Activated naive CD8-positive, alpha-beta T cell treated with anti-CD3 and anti-CD28 coated beads, Interleukin-2, amount 50 U/mL, for 24 hours (primary cell): Measurements from ENCODE around the gene CA10.

ENCODE experiments used
- ATAC-seq: fragments of 150-1000 bp; cut with Tn5 transposase; one replicate; pipeline ENCODE4 v1.10.0; 2021
- DNase-seq: peaks from one replicate; pipeline ENCODE4 v3.0.0; 2021
- H3K27ac Mint-ChIP-seq: one replicate; pipeline ENCODE4 v1.8.0; 2021; ENCODE audit warnings: mild to moderate bottlenecking, mixed read lengths
- H3K27me3 Mint-ChIP-seq: one replicate; pipeline ENCODE4 v1.8.0; 2021; ENCODE audit warnings: mixed read lengths
- H3K36me3 Mint-ChIP-seq: one replicate; pipeline ENCODE4 v1.8.0; 2021; ENCODE audit warnings: low read depth, mixed read lengths
- H3K4me1 Mint-ChIP-seq: one replicate; pipeline ENCODE4 v1.8.0; 2021; ENCODE audit warnings: mixed read lengths
- H3K4me3 Mint-ChIP-seq: one replicate; pipeline ENCODE4 v1.8.0; 2021; ENCODE audit warnings: mild to moderate bottlenecking, moderate library complexity, mixed read lengths
- H3K9me3 Mint-ChIP-seq: one replicate; pipeline ENCODE4 v1.8.0; 2021; ENCODE audit warnings: mixed read lengths

Gene CA10

DNA sequence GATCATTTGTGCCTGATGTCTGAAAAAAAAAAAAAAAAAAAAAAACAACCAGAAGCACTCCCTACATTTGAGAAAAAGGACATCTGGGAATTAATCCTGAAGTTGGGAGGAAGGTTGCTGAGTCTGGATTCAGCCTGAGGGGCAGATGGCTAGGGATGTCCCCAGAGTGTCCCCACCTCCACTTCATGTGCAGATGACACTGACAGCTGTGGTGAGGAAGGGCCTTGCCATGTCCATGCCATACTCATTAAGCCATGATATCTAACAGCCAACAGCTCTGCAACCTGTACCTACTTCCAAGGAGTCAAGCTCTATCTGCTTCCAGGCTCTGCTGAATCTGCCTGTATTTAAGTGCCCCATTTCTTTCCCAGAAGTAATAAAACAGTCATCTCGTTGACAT, 356.0 kb downstream of the CA10 start:
- no peak for DNase-seq
- H3K4me3 Mint-ChIP-seq, result no peak overlapping the region
- H3K27ac Mint-ChIP-seq, result no peak overlapping the region
- ATAC-seq, result no peak
- no peaks in the 10 kb centered on the region for H3K36me3 Mint-ChIP-seq
- H3K4me1 Mint-ChIP-seq, result no peaks in the 10 kb centered on the region
- peaks cover 9% of the 10 kb centered on the region for H3K27me3 Mint-ChIP-seq
- H3K9me3 Mint-ChIP-seq, result no peaks in the 10 kb centered on the region

DNA sequence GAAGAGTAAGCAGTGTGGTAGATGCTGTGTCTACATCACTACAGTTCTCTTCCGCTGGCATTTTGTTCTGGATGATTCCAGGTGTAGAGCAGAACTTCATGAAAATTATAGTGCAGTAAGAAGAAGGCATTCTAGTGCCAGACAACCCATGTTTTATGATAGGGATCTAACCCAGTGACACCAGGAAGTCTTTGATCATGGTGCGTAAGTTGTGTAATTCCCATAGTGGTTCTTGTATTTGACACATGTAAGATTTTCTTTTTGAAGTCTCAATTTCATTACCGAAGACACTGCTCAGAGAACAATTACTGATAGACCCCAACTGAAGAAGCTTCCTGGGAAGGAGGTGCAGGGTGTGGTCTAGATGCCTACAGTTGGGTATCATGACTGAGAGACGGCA, 356.9 kb downstream of the CA10 start:
- Mint-ChIP-seq H3K4me1 (no peaks in the 10 kb centered on the region), H3K9me3 (no peaks in the 10 kb centered on the region), H3K4me3 (no peak overlapping the region), H3K27me3 (peaks cover 8% of the 10 kb centered on the region), H3K36me3 (no peaks in the 10 kb centered on the region), H3K27ac (no peak overlapping the region)
- DNase-seq, result no peak
- ATAC-seq, result no peak

DNA sequence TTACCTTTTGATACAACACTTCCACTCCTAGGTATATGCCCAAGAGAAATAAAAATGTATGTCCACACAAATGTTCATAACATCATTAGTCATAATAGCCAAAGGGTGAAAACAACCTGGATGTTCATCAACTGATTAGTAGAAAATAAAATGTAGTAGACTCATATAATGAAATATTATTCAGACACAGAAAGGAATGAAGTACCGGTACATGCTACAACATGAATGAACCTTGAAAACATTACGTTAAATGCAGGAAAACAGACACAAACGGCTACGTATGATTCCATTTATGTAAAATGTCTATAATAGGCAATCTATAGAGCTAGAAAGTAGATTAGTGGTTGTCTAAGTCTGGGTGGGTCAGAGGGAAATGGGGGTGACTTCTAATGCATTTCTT, 358.5 kb downstream of the CA10 start:
- no peaks in the 10 kb centered on the region for H3K9me3 Mint-ChIP-seq
- H3K27ac Mint-ChIP-seq, result no peak overlapping the region
- ATAC-seq (no peak), DNase-seq (no peak)
- no peak overlapping the region for H3K4me3 Mint-ChIP-seq
- no peaks in the 10 kb centered on the region for H3K4me1 Mint-ChIP-seq
- peaks cover 7% of the 10 kb centered on the region for H3K27me3 Mint-ChIP-seq
- no peaks in the 10 kb centered on the region for H3K36me3 Mint-ChIP-seq

DNA sequence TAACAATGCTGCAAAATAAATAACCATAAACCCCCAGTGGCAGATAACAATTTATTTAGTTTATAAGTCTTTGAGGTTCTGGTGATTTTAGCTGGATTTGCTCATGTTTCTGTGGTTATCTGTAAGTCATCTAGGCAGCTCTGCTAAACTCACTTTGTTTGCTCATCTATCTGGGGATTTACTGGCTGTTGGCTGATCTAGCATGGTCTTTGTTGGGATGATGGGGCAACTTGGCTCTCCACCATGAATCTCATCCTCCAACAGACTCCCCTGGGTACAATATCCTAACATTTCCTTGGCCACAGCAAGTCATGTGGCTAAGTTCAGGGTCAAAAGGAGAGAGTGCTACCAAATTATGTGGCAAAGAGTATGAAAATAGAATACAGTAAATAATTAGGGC, 359.3 kb downstream of the CA10 start:
- no peaks in the 10 kb centered on the region for H3K36me3 Mint-ChIP-seq
- H3K4me1 Mint-ChIP-seq, result no peaks in the 10 kb centered on the region
- ATAC-seq, result no peak
- DNase-seq, result no peak
- no peaks in the 10 kb centered on the region for H3K9me3 Mint-ChIP-seq
- no peak overlapping the region for H3K4me3 Mint-ChIP-seq
- no peak overlapping the region for H3K27ac Mint-ChIP-seq
- H3K27me3 Mint-ChIP-seq, result peaks cover 7% of the 10 kb centered on the region

DNA sequence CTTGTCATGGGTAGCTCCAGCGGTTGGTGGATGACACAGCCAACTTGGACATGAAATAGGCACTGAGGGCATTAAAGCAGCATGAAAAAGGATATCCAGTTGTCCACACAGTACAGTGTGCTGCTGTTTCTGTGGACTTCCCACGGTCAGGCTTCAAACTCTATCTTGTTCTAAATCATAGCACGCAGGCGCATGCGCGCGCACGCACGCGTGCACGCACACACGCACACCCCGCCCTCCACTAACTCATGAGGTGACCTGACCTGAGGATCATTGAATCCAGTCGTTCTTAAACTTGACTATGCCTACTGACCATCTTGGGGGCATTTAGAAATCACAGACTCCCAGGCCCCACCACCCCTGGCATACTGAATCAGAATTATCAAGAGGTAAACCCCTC, 361.4 kb downstream of the CA10 start:
- Mint-ChIP-seq H3K4me1 (no peaks in the 10 kb centered on the region), H3K4me3 (no peak overlapping the region), H3K27me3 (peaks cover 9% of the 10 kb centered on the region), H3K9me3 (no peaks in the 10 kb centered on the region), H3K36me3 (no peaks in the 10 kb centered on the region), H3K27ac (no peak overlapping the region)
- DNase-seq (no peak), ATAC-seq (no peak)

DNA sequence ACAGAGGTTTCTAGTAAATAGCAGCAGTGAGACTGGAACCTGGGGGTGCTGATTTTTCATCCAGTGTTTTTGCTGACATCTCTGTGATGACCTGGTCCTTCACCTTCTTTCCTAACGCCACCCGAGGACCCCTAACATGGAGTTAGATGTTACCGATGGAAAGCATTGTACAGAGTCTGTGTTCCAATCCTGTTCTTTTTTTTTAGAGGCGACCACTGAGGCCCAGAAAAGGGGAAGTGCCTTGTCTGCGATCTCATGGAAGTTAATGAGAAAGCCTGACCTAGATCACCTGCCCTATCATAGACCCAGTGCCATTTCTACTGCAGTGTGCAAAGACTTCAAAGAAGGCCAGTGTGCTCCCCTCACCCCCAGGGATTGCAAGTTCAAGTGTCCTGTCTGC, 362.5 kb downstream of the CA10 start:
- Mint-ChIP-seq H3K4me3 (no peak overlapping the region), H3K27ac (no peak overlapping the region), H3K27me3 (peaks cover 9% of the 10 kb centered on the region), H3K4me1 (no peaks in the 10 kb centered on the region), H3K9me3 (no peaks in the 10 kb centered on the region), H3K36me3 (no peaks in the 10 kb centered on the region)
- DNase-seq, result no peak
- no peak for ATAC-seq

DNA sequence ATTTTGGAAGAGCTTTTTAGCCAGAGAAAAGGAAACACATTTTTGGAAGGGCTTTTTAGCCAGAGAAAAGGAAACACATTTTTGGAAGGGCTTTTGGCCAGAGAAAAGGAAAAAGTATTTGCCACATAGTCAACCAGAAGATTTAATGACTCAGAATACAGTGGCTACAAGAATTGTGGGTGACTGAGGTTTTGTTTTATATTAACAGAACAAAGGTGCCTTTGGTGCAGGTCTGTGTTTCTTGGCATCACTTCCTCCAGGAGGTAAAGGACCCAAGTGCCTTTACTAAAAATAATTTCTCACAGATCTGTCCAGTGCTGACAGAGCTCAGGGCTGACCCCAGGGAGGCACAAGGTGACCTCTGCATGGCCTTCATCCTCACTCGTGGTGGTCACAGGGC, 363.1 kb downstream of the CA10 start:
- Mint-ChIP-seq H3K4me3 (no peak overlapping the region), H3K36me3 (no peaks in the 10 kb centered on the region), H3K9me3 (no peaks in the 10 kb centered on the region), H3K4me1 (no peaks in the 10 kb centered on the region), H3K27me3 (peaks cover 8% of the 10 kb centered on the region), H3K27ac (no peak overlapping the region)
- DNase-seq (no peak), ATAC-seq (no peak)

DNA sequence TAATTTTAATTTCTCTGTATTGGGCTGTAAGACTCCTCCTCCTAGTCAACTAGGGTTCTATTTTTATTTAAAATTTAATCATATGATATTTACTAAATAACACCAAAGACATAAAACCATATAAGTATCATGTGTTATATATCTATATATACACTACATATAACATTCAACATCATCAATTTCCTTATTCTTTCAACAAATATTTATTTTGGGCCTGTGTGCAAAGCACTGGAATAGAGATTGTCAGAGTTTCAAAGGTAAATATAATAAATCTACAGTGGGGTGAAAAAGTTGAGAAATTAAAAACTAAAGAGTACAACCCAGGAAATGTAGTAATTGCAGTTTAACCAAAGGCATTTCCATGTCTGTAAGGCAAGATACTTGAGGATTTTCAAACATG, 364.0 kb downstream of the CA10 start:
- Mint-ChIP-seq H3K27me3 (peaks cover 5% of the 10 kb centered on the region), H3K4me1 (no peaks in the 10 kb centered on the region), H3K27ac (no peak overlapping the region), H3K4me3 (no peak overlapping the region), H3K36me3 (no peaks in the 10 kb centered on the region), H3K9me3 (no peaks in the 10 kb centered on the region)
- ATAC-seq (no peak), DNase-seq (no peak)

DNA sequence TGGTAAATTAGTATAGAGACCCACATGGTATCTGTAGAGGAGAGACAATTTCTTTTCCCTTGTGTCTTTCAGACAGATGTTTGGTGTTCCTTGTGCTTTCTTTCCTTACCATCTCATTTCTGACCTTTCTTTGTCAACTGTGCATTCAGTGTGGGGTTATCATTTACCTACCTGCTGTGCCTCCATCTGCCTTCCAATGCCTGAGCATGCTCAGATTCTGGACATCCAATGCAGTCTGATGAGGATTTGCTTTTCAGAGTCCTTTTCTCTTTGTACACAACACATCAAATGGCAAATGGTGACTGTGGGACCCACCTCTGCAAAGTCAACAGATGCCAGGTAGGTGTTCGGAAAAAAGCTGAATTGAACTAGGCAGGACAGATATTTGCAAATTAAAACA, 364.8 kb downstream of the CA10 start:
- Mint-ChIP-seq H3K27ac (no peak overlapping the region), H3K36me3 (no peaks in the 10 kb centered on the region), H3K4me3 (no peak overlapping the region)

DNA sequence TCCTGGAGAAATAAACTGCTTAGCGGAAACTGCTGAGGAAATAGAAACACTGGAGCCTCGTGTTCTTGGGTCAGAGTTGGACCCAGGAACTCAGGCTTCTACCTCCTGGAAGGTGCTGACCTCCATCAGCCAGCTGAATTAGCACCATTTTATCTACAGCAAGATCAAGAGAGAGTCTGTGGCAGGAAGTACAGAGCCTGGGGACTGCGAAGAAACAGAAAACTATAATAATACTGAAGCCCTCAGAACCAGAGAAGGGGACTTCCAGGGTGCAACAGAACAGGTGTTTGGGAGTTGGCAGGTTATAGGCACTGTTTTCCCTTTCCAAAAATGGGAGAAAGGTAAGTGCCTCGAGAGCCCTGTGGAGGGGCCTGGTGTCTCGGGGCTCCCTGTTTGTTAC, 379.7 kb downstream of the CA10 start:
- Mint-ChIP-seq H3K4me3 (no peak overlapping the region), H3K27ac (no peak overlapping the region), H3K9me3 (no peaks in the 10 kb centered on the region), H3K36me3 (no peaks in the 10 kb centered on the region), H3K4me1 (no peaks in the 10 kb centered on the region), H3K27me3 (peaks cover 6% of the 10 kb centered on the region)
- no peak for DNase-seq
- ATAC-seq, result no peak

More for the DNA sequence above, 364.8 kb downstream of the CA10 start:
- H3K27me3 Mint-ChIP-seq, result peaks cover 9% of the 10 kb centered on the region
- DNase-seq, result no peak
- ATAC-seq, result no peak
- H3K4me1 Mint-ChIP-seq, result no peaks in the 10 kb centered on the region
- no peaks in the 10 kb centered on the region for H3K9me3 Mint-ChIP-seq

DNA sequence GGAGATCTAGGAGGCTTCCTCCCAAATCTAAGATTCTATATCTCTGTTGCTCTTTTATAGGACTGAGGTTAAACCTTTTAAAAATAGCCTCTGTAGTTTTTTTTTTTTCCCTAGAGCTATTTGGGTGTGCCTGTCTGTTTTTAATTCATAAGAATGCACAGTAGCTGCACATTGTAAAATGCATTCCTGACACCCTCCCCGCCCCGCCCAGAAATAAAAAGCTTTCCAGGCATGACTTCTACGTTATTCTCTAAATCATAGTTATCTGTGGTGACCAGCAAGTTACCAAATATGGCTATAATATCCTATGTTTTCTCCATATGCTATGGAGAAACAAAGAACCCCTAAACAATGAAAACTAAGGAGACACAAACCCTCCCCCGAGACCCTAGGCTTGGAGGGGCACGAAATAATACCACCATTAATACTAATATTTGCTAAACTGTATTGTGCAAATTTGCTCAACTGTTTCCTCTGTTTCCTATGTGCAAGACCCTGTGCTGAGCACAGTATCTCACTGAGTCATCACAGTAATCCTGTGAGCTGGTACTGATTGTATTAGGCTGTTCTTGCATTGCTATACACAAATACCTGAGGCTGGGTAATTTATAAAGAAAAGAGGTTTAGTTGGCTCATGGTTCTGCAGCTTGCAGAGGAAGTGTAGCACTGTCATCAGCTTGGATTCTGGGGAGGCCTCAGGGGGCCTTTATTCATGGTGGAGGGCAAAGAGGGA, 388.3 kb downstream of the CA10 start:
- ATAC-seq (no peak), DNase-seq (no peak)
- no peaks in the 10 kb centered on the region for H3K27me3 Mint-ChIP-seq
- H3K27ac Mint-ChIP-seq, result no peak overlapping the region
- no peaks in the 10 kb centered on the region for H3K9me3 Mint-ChIP-seq
- H3K4me1 Mint-ChIP-seq, result no peaks in the 10 kb centered on the region
- no peak overlapping the region for H3K4me3 Mint-ChIP-seq
- no peaks in the 10 kb centered on the region for H3K36me3 Mint-ChIP-seq

DNA sequence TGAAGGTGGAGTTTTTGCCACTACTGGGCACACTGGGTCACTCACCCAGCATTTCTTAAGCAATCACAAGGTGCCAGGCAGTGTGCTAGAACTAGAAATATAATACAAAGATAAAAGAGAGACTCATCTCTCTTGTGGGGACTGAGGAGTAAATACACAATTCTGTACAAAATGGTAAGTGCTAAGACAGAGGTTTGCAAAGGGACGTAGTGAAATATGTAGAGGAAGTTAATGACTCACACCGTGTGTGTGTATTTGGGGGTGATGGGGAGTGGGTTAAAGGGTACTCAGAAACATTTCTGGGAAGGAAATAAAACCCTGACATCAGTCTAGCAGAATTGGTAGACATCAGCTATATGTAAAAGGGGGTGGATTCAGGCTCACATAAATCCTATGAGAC, 389.3 kb downstream of the CA10 start:
- DNase-seq (no peak), ATAC-seq (no peak)
- peaks cover 1% of the 10 kb centered on the region for H3K27me3 Mint-ChIP-seq
- H3K4me1 Mint-ChIP-seq, result no peaks in the 10 kb centered on the region
- no peak overlapping the region for H3K27ac Mint-ChIP-seq
- H3K36me3 Mint-ChIP-seq, result no peaks in the 10 kb centered on the region
- H3K4me3 Mint-ChIP-seq, result no peak overlapping the region
- no peaks in the 10 kb centered on the region for H3K9me3 Mint-ChIP-seq

DNA sequence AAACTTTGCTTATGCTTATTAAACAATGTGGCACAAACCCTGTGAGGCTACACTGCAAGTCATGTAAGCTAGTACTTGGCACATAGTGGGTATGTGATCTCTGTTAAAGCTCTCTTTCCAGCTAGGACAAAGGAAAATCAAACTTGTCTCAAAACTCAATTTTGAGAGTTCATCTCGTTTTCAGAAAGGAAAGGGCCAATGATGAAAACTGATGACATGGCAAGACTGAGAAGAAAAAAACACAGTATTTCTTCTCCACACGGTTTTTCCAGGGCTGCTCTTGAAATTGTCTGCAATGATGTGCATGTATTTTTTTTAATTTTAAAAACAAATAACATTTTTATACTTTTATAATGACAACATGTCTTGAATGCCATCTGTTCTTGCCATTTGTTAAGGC, 389.8 kb downstream of the CA10 start:
- ATAC-seq (no peak), DNase-seq (no peak)
- H3K27me3 Mint-ChIP-seq, result peaks cover 4% of the 10 kb centered on the region
- H3K4me1 Mint-ChIP-seq, result no peaks in the 10 kb centered on the region
- H3K27ac Mint-ChIP-seq, result no peak overlapping the region
- H3K4me3 Mint-ChIP-seq, result no peak overlapping the region
- H3K9me3 Mint-ChIP-seq, result no peaks in the 10 kb centered on the region
- no peaks in the 10 kb centered on the region for H3K36me3 Mint-ChIP-seq

DNA sequence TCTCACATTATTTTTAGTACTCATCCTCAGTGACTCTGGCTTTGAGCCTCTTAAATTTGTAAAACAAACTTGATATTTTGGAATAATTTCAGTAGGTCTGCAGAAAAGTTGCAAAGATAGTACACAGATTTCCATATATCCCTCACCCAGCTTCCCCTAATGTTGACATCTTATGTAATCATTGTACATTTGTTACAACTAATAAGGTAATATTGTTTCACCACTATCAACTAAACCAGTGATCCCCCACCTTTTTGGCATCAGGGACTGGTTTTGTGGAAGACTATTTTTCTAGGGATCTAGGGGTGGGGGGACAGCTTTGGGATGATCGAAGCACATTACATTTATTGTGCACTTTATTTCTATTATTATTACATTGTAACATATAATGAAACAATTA, 391.2 kb downstream of the CA10 start:
- Mint-ChIP-seq H3K4me1 (no peaks in the 10 kb centered on the region), H3K27ac (no peak overlapping the region), H3K27me3 (peaks cover 8% of the 10 kb centered on the region), H3K36me3 (no peaks in the 10 kb centered on the region), H3K4me3 (no peak overlapping the region), H3K9me3 (no peaks in the 10 kb centered on the region)
- DNase-seq, result no peak
- ATAC-seq, result no peak

DNA sequence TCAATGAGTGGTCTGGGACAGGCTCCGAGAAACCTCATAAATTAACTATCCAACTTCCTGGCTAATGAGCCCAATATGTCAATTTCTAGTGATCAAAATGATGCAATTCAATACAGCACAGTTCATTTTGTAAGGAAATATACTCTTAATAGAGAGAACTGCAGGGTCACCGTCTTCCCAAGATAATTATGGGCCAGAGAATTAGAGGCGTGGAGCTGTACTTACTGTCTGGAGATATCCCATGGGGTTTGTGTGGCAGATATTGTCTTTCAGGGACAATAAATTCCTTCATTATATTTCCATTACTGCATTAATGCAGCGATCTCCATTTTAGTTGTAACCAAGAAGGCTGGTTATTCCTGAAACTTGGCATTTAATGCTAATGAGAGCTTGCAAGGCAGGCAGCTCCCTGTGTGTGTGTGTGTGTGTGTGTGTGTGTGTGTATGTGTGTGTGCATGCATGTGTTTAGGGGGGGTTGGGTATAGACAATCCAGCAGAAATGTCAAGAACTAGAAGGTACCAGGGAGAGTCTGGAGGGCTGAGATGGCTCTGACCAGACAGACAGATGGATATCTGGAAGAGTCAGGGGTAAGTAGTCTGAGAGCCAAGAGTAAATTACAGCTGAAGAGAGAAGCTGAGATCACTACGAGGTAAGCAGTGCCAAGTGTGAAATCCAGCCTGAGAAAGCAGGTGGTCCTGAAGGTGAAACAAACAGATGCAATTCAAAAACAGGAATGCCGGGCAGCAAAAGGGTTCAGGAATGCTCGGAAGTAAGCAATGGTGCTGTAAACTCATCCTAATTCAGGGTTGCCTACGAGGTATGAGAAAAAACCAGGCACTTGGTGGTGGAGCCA, 393.0 kb downstream of the CA10 start:
- Mint-ChIP-seq H3K9me3 (no peaks in the 10 kb centered on the region), H3K27ac (no peak overlapping the region), H3K36me3 (no peaks in the 10 kb centered on the region), H3K27me3 (peaks cover 8% of the 10 kb centered on the region), H3K4me1 (no peaks in the 10 kb centered on the region), H3K4me3 (no peak overlapping the region)
- ATAC-seq (no peak), DNase-seq (no peak)
